ENCODE results near the gene SLC18B1. TPM values are rescaled to one million over a fixed set of nuclear protein-coding genes. Genes with fewer than 3 reads are reported as not detected.
A peak's percentile ranks its signal among the peaks of the same experiment; 100 is the strongest.

SLC18B1 gene
- total RNA-seq, 1 experiment from 2014 or later = 4.2 TPM

GRCh38 chr6:132813173-132813856, 14.9 kb upstream of the SLC18B1 start:
- DNase-seq (ENCODE audit: low read depth in 1 of 2, low spot score in 2 of 2) = peak in 1 of 2 experiments; percentile 50

GRCh38 chr6:132812756-132813172, 14.3 kb upstream of the SLC18B1 start:
- Histone ChIP-seq H3K4me1 (replicated peaks) (peaks cover 14% of the 10 kb centered on the region), H3K4me3 (peak overlapping the region; percentile 57), H3K27me3 (replicated peaks) (0 out of 2 replicates have a peak, but pooled peaks cover 3% of the 10 kb centered on the region), H3K27ac (peak overlapping the region; percentile 49; the same call in 1 of the 2 replicates), H3K36me3 (peaks cover 34% of the 10 kb centered on the region), H3K9me3 (replicated peaks) (no peaks in the 10 kb centered on the region)
- peak in 1 of 2 experiments; percentile 49 for DNase-seq (ENCODE audit: low read depth in 1 of 2, low spot score in 2 of 2)

More at GRCh38 chr6:132813173-132813856, 14.9 kb upstream of the SLC18B1 start:
- Histone ChIP-seq H3K27me3 (replicated peaks) (0 out of 2 replicates have a peak, but pooled peaks cover 3% of the 10 kb centered on the region), H3K27ac (peak overlapping the region; percentile 49), H3K4me1 (replicated peaks) (peaks cover 14% of the 10 kb centered on the region), H3K4me3 (peak overlapping the region; percentile 57), H3K36me3 (peaks cover 39% of the 10 kb centered on the region), H3K9me3 (replicated peaks) (no peaks in the 10 kb centered on the region)

- H3K9me3 ChIP-seq (replicated peaks) = no peaks in the 10 kb centered on the region
- no peak overlapping the region for H3K27ac ChIP-seq
- H3K27me3 ChIP-seq (replicated peaks) = peaks cover 3% of the 10 kb centered on the region; the same call in 1 of the 2 replicates
- H3K36me3 ChIP-seq = peaks cover 29% of the 10 kb centered on the region
- DNase-seq (ENCODE audit: low read depth in 1 of 2, low spot score in 2 of 2) = peak in 1 of 2 experiments; percentile 37
- peak overlapping the region; percentile 57 for H3K4me3 ChIP-seq
- peaks cover 14% of the 10 kb centered on the region for H3K4me1 ChIP-seq (replicated peaks)
Observed at GRCh38 chr6:132812255-132812732, 13.9 kb upstream of the SLC18B1 start.

GRCh38 chr6:132811276-132811675, 12.8 kb upstream of the SLC18B1 start:
- DNase-seq (ENCODE audit: low read depth in 1 of 2, low spot score in 2 of 2) = no peak
- peaks cover 19% of the 10 kb centered on the region for H3K36me3 ChIP-seq
- no peak overlapping the region for H3K4me3 ChIP-seq
- no peaks in the 10 kb centered on the region for H3K9me3 ChIP-seq (replicated peaks)
- peaks cover 3% of the 10 kb centered on the region; the same call in 1 of the 2 replicates for H3K27me3 ChIP-seq (replicated peaks)
- peaks cover 8% of the 10 kb centered on the region for H3K4me1 ChIP-seq (replicated peaks)
- no peak overlapping the region for H3K27ac ChIP-seq

GRCh38 chr6:132805548-132805947, 7.1 kb upstream of the SLC18B1 start:
- 0 out of 2 replicates have a peak, but pooled peaks cover 3% of the 10 kb centered on the region for H3K9me3 ChIP-seq (replicated peaks)
- H3K27ac ChIP-seq = no peak overlapping the region
- peaks cover 3% of the 10 kb centered on the region; the same call in 1 of the 2 replicates for H3K27me3 ChIP-seq (replicated peaks)
- no peak overlapping the region for H3K4me3 ChIP-seq
- DNase-seq (ENCODE audit: low read depth in 1 of 2, low spot score in 2 of 2) = no peak
- H3K4me1 ChIP-seq (replicated peaks) = no peaks in the 10 kb centered on the region
- no peaks in the 10 kb centered on the region for H3K36me3 ChIP-seq

GRCh38 chr6:132804251-132804650, 5.8 kb upstream of the SLC18B1 start:
- 0 out of 2 replicates have a peak, but pooled peaks cover 3% of the 10 kb centered on the region for H3K9me3 ChIP-seq (replicated peaks)
- no peak overlapping the region for H3K27ac ChIP-seq
- H3K36me3 ChIP-seq = no peaks in the 10 kb centered on the region
- DNase-seq (ENCODE audit: low read depth in 1 of 2, low spot score in 2 of 2) = no peak
- no peaks in the 10 kb centered on the region for H3K4me1 ChIP-seq (replicated peaks)
- H3K4me3 ChIP-seq = no peak overlapping the region
- no peaks in the 10 kb centered on the region; the same call in 1 of the 2 replicates for H3K27me3 ChIP-seq (replicated peaks)

- no peak overlapping the region for H3K4me3 ChIP-seq
Observed at GRCh38 chr6:132800656-132801055, 2.2 kb upstream of the SLC18B1 start.

GRCh38 chr6:132798869-132799538, 567 bp upstream of the SLC18B1 start:
- Histone ChIP-seq H3K27ac (no peak overlapping the region), H3K4me3 (peak overlapping the region; percentile 51), H3K36me3 (no peaks in the 10 kb centered on the region)

More at GRCh38 chr6:132800656-132801055, 2.2 kb upstream of the SLC18B1 start:
- no peak for DNase-seq (ENCODE audit: low read depth in 1 of 2, low spot score in 2 of 2)
- H3K27ac ChIP-seq = no peak overlapping the region
- H3K4me1 ChIP-seq (replicated peaks) = no peaks in the 10 kb centered on the region
- 0 out of 2 replicates have a peak, but pooled peaks cover 3% of the 10 kb centered on the region for H3K9me3 ChIP-seq (replicated peaks)
- H3K36me3 ChIP-seq = no peaks in the 10 kb centered on the region
- no peaks in the 10 kb centered on the region for H3K27me3 ChIP-seq (replicated peaks)

GRCh38 chr6:132795461-132795860, 3.0 kb downstream of the SLC18B1 start:
- no peak overlapping the region for H3K4me3 ChIP-seq
- H3K4me1 ChIP-seq (replicated peaks) = no peaks in the 10 kb centered on the region
- no peak for DNase-seq (ENCODE audit: low read depth in 1 of 2, low spot score in 2 of 2)
- no peaks in the 10 kb centered on the region for H3K36me3 ChIP-seq
- no peak overlapping the region for H3K27ac ChIP-seq
- no peaks in the 10 kb centered on the region for H3K27me3 ChIP-seq (replicated peaks)
- no peaks in the 10 kb centered on the region for H3K9me3 ChIP-seq (replicated peaks)

More at GRCh38 chr6:132798869-132799538, 567 bp upstream of the SLC18B1 start:
- peak in 1 of 2 experiments; percentile 61 for DNase-seq (ENCODE audit: low read depth in 1 of 2, low spot score in 2 of 2)
- Histone ChIP-seq H3K27me3 (replicated peaks) (no peaks in the 10 kb centered on the region), H3K9me3 (replicated peaks) (0 out of 2 replicates have a peak, but pooled peaks cover 3% of the 10 kb centered on the region), H3K4me1 (replicated peaks) (no peaks in the 10 kb centered on the region)

GRCh38 chr6:132792510-132792909, 5.9 kb downstream of the SLC18B1 start:
- DNase-seq (ENCODE audit: low read depth in 1 of 2, low spot score in 2 of 2) = no peak
- Histone ChIP-seq H3K4me3 (no peak overlapping the region), H3K4me1 (replicated peaks) (no peaks in the 10 kb centered on the region), H3K9me3 (replicated peaks) (no peaks in the 10 kb centered on the region), H3K27ac (no peak overlapping the region), H3K27me3 (replicated peaks) (no peaks in the 10 kb centered on the region), H3K36me3 (no peaks in the 10 kb centered on the region)

GRCh38 chr6:132790450-132790849, 8.0 kb downstream of the SLC18B1 start:
- Histone ChIP-seq H3K27ac (no peak overlapping the region), H3K9me3 (replicated peaks) (no peaks in the 10 kb centered on the region)

GRCh38 chr6:132789396-132789776, 9.1 kb downstream of the SLC18B1 start:
- DNase-seq (ENCODE audit: low read depth in 1 of 2, low spot score in 2 of 2) = no peak
- H3K9me3 ChIP-seq (replicated peaks) = no peaks in the 10 kb centered on the region

More at GRCh38 chr6:132790450-132790849, 8.0 kb downstream of the SLC18B1 start:
- no peaks in the 10 kb centered on the region for H3K36me3 ChIP-seq
- H3K4me3 ChIP-seq = no peak overlapping the region
- DNase-seq (ENCODE audit: low read depth in 1 of 2, low spot score in 2 of 2) = no peak
- H3K4me1 ChIP-seq (replicated peaks) = no peaks in the 10 kb centered on the region
- H3K27me3 ChIP-seq (replicated peaks) = no peaks in the 10 kb centered on the region

GRCh38 chr6:132788658-132789395, 9.6 kb downstream of the SLC18B1 start:
- no peak for DNase-seq (ENCODE audit: low read depth in 1 of 2, low spot score in 2 of 2)
- Histone ChIP-seq H3K36me3 (no peaks in the 10 kb centered on the region), H3K27me3 (replicated peaks) (no peaks in the 10 kb centered on the region)

More at GRCh38 chr6:132789396-132789776, 9.1 kb downstream of the SLC18B1 start:
- Histone ChIP-seq H3K36me3 (no peaks in the 10 kb centered on the region), H3K4me1 (replicated peaks) (no peaks in the 10 kb centered on the region), H3K27me3 (replicated peaks) (no peaks in the 10 kb centered on the region), H3K4me3 (no peak overlapping the region), H3K27ac (no peak overlapping the region)

More at GRCh38 chr6:132788658-132789395, 9.6 kb downstream of the SLC18B1 start:
- H3K27ac ChIP-seq = no peak overlapping the region
- no peak overlapping the region for H3K4me3 ChIP-seq
- no peaks in the 10 kb centered on the region for H3K4me1 ChIP-seq (replicated peaks)
- H3K9me3 ChIP-seq (replicated peaks) = no peaks in the 10 kb centered on the region

All from SJSA1 (cell line).